ENCODE measurements around the gene OR5D13. TPM values are rescaled to one million over a fixed set of nuclear protein-coding genes. Genes with fewer than 3 reads are reported as not detected.

The OR5D13 gene
- total RNA-seq, 1 donor from 2014 or later = not detected

DNA sequence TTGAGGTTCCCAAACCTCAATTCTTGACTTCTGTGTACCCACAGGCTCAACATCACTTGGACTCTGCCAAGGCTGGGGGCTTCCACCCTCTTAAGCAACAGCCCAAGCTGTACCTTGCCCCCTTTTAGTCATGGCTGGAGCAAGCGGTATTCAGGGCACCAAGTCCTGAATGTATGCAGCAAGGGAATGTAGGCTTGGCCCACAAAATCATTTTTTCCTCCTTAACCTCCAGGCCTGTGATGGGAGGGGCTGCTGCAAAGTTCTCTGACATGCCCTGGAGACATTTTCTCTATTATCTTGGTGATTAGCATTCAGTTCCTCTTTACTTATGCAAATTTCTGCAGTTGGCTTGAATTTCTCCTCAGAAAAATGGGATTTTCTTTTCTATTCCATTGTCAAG, 33.0 kb downstream of the OR5D13 start:
- no peak overlapping the region for H3K27ac ChIP-seq
- intact Hi-C loops (cut with DNase I) = no loop called here
- no peak for DNase-seq (ENCODE audit: low spot score in 2 of 2)

DNA sequence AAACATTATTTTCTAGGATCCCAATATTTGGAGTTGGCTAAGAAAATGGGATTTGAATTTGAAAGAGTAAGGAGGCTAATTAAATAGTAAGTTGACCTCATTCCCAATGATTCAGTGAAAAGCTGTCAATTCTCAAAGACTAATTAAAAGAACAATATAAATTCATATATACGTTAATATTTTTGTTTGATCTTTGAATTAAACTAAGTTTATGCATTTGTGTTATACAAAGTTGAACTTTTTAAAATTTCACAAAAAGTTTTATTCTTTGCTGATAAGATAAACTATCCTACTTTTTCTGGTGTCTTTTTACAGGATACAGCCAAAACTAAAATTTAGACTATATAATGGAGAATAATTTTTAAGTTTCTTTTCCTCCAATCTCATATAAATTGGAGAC, 37.8 kb downstream of the OR5D13 start, which contains the start of gene OR5L1:
Gene OR5L1, plus strand, starts transcription at position 301 of the 400 bp plus-strand sequence. CDS start 100 bp downstream, outside the sequence.
- Histone ChIP-seq H3K27me3 (no peaks in the 10 kb centered on the region), H3K4me3 (no peak within 1 kb of the TSS)
- intact Hi-C loops (cut with DNase I) = no loop called here

More for the DNA sequence above, 33.0 kb downstream of the OR5D13 start:
- Histone ChIP-seq H3K9me3 (no peaks in the 10 kb centered on the region), H3K36me3 (no peaks in the 10 kb centered on the region), H3K27me3 (no peaks in the 10 kb centered on the region), H3K4me3 (no peak overlapping the region), H3K4me1 (no peaks in the 10 kb centered on the region)
- TF ChIP-seq, protein P1, sequence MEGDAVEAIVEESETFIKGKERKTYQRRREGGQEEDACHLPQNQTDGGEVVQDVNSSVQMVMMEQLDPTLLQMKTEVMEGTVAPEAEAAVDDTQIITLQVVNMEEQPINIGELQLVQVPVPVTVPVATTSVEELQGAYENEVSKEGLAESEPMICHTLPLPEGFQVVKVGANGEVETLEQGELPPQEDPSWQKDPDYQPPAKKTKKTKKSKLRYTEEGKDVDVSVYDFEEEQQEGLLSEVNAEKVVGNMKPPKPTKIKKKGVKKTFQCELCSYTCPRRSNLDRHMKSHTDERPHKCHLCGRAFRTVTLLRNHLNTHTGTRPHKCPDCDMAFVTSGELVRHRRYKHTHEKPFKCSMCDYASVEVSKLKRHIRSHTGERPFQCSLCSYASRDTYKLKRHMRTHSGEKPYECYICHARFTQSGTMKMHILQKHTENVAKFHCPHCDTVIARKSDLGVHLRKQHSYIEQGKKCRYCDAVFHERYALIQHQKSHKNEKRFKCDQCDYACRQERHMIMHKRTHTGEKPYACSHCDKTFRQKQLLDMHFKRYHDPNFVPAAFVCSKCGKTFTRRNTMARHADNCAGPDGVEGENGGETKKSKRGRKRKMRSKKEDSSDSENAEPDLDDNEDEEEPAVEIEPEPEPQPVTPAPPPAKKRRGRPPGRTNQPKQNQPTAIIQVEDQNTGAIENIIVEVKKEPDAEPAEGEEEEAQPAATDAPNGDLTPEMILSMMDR (IDR thresholded peaks at IDR 0.05) = no peak

DNA sequence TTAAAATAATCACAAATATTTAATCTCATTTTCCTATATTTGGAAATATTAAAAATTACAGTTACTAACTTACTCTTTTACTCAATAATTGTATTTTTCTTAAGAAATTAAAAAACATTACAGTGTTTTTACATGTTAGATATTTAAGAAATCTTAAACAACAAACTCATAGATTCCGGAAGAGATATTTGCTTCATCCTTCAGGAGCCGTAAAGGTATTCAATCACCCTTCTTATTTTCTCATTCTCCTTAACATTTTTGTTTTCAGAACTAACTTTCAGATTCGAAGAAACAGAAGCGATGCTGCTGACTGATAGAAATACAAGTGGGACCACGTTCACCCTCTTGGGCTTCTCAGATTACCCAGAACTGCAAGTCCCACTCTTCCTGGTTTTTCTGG, 46.1 kb downstream of the OR5D13 start, which contains the start of gene OR5D18:
Gene OR5D18, plus strand, starts transcription at position 301 of the 400 bp plus-strand sequence. Its CDS starts 0 bp downstream, at position 301.
- Histone ChIP-seq H3K27me3 (no peaks in the 10 kb centered on the region), H3K4me3 (no peak within 1 kb of the TSS), H3K9me3 (no peaks in the 10 kb centered on the region), H3K27ac (no peak within 1 kb of the TSS), H3K4me1 (no peaks in the 10 kb centered on the region), H3K36me3 (no peaks in the 10 kb centered on the region)
- intact Hi-C loops (cut with DNase I) = no loop called here
- no peak for DNase-seq (ENCODE audit: low spot score in 2 of 2)
- TF ChIP-seq, protein P1 (IDR thresholded peaks at IDR 0.05) = no peak

More for the DNA sequence above, 37.8 kb downstream of the OR5D13 start, which contains the start of gene OR5L1:
- H3K36me3 ChIP-seq = no peaks in the 10 kb centered on the region
- no peaks in the 10 kb centered on the region for H3K9me3 ChIP-seq
- no peaks in the 10 kb centered on the region for H3K4me1 ChIP-seq
- H3K27ac ChIP-seq = no peak within 1 kb of the TSS
- TF ChIP-seq, protein P1 (IDR thresholded peaks at IDR 0.05) = no peak
- no peak for DNase-seq (ENCODE audit: low spot score in 2 of 2)

Other genes with a start within 250 kb of the OR5D13 start
- gene OR4C15, start 219.0 kb upstream of the OR5D13 start, total RNA-seq = not detected
- gene OR4C16, start 201.3 kb upstream of the OR5D13 start, total RNA-seq = not detected
- not detected for gene OR4C11, start 165.8 kb upstream of the OR5D13 start, total RNA-seq
- not detected for gene OR4P4, start 138.3 kb upstream of the OR5D13 start, total RNA-seq
- not detected for gene OR4S2, start 125.1 kb upstream of the OR5D13 start, total RNA-seq
- not detected for gene OR4C6, start 111.2 kb upstream of the OR5D13 start, total RNA-seq
- gene OR5D14, start 22.1 kb downstream of the OR5D13 start, total RNA-seq = not detected
- gene OR5L1, start 37.9 kb downstream of the OR5D13 start, total RNA-seq = not detected
- not detected for gene OR5D18, start 46.2 kb downstream of the OR5D13 start, total RNA-seq
- gene OR5L2, start 53.8 kb downstream of the OR5D13 start, total RNA-seq = not detected
- not detected for gene OR5D16, start 65.3 kb downstream of the OR5D13 start, total RNA-seq
- gene TRIM51, start 109.9 kb downstream of the OR5D13 start, total RNA-seq = not detected
- gene OR5W2, start 141.1 kb downstream of the OR5D13 start, total RNA-seq = not detected
- gene OR5I1, start 163.0 kb downstream of the OR5D13 start, total RNA-seq = not detected
- 0.64 TPM for gene OR10AG1, start 196.5 kb downstream of the OR5D13 start, total RNA-seq
- gene OR5F1, start 221.2 kb downstream of the OR5D13 start, total RNA-seq = not detected